ENCODE data around the gene SLC15A3. TPM values are rescaled to one million over a fixed set of nuclear protein-coding genes. Genes with fewer than 3 reads are reported as not detected.

The SLC15A3 gene
- total RNA-seq, 1 experiment from 2014 or later: 5.5 TPM

DNA sequence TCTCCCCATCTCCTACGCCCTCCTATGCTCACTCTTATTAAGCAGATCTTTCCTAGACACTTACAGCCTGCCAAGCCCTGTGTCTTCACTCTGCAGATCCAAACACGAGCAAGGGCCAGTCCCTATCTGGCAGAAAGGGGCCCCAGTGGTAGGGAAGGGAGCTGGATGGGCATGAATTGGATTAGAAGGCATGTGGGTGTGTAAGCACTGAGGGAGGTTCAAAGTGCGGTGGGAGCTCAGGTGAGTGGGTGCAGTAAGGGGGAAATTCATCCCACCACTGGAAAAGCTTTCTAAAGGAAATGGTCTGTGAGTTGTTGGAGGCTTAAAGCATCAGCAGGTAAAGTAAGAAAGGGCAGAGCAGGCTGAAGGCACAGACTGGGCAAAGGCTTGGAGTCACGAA lies 22.2 kb downstream of the SLC15A3 start:
- Histone ChIP-seq H3K27ac (no peak overlapping the region), H3K9me3 (ENCODE audit: insufficient read depth, low read depth) (no peaks in the 10 kb centered on the region), H3F3A (ENCODE audit: insufficient read depth, low read depth) (peaks cover 4% of the 10 kb centered on the region; the same call in 1 of the 2 replicates), H3K79me2 (ENCODE audit: low read depth) (no peaks in the 10 kb centered on the region), H3K4me1 (replicated peaks; ENCODE audit: insufficient read depth) (peaks cover 8% of the 10 kb centered on the region), H3K4me2 (no peak overlapping the region), H3K4me3 (no peak overlapping the region), H3K36me3 (ENCODE audit: low read depth) (no peaks in the 10 kb centered on the region), H3K27me3 (ENCODE audit: insufficient read depth, low read depth) (no peaks in the 10 kb centered on the region), H2AFZ (no peak overlapping the region), H4K20me1 (ENCODE audit: insufficient read depth) (no peaks in the 10 kb centered on the region), H3K9me2 (ENCODE audit: insufficient read depth) (no peaks in the 10 kb centered on the region)
- ChIA-PET CTCF (no interaction called here), POLR2A (ENCODE audit: unreplicated experiment) (interaction anchor here (0.5 kb wide), 1 partner anchor 76 kb away, joined by 3 read pairs; no protein-coding TSS in a partner anchor)
- TF ChIP-seq, protein P1, sequence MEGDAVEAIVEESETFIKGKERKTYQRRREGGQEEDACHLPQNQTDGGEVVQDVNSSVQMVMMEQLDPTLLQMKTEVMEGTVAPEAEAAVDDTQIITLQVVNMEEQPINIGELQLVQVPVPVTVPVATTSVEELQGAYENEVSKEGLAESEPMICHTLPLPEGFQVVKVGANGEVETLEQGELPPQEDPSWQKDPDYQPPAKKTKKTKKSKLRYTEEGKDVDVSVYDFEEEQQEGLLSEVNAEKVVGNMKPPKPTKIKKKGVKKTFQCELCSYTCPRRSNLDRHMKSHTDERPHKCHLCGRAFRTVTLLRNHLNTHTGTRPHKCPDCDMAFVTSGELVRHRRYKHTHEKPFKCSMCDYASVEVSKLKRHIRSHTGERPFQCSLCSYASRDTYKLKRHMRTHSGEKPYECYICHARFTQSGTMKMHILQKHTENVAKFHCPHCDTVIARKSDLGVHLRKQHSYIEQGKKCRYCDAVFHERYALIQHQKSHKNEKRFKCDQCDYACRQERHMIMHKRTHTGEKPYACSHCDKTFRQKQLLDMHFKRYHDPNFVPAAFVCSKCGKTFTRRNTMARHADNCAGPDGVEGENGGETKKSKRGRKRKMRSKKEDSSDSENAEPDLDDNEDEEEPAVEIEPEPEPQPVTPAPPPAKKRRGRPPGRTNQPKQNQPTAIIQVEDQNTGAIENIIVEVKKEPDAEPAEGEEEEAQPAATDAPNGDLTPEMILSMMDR (conservative IDR thresholded peaks at IDR 0.05): no peak
- no peak for TF ChIP-seq EZH2 (IDR thresholded peaks at IDR 0.05; ENCODE audit: low read depth)
- intact Hi-C loops (cut with micrococcal nuclease; ENCODE audit: unreplicated experiment): loop anchor here (10.0 kb wide), 1 partner anchor 935 kb away; no protein-coding TSS in a partner anchor
- DNase-seq: no peak
- BruUV-seq (replicated peaks): no TSS peak

DNA sequence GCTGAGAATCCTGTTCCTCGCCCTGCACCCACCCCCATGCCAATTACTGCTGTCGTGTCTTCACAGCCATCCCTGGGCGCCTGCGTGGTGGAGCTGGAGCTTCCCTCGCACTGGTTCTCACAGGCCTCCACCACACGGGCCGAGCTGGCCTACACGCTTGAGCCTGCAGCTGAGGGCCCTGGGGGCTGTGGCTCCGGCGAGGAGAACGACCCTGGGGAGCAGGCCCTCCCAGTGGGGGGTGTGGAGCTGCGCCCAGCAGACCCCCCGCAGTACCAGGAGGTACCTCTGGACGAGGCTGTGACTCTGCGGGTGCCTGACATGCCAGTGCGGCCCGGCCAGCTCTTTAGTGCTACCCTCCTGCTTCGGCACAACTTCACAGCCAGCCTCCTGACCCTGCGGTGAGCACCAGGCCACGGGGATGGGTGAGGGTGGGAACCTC lies 23.4 kb downstream of the SLC15A3 start:
- Histone ChIP-seq H3F3A (ENCODE audit: insufficient read depth, low read depth) (peaks cover 8% of the 10 kb centered on the region; the same call in 1 of the 2 replicates), H3K4me3 (no peak overlapping the region), H3K27me3 (ENCODE audit: insufficient read depth, low read depth) (no peaks in the 10 kb centered on the region), H3K36me3 (ENCODE audit: low read depth) (no peaks in the 10 kb centered on the region), H3K27ac (no peak overlapping the region), H3K4me1 (replicated peaks; ENCODE audit: insufficient read depth) (peaks cover 11% of the 10 kb centered on the region), H4K20me1 (ENCODE audit: insufficient read depth) (no peaks in the 10 kb centered on the region), H3K9me2 (ENCODE audit: insufficient read depth) (no peaks in the 10 kb centered on the region), H3K79me2 (ENCODE audit: low read depth) (no peaks in the 10 kb centered on the region), H2AFZ (no peak overlapping the region), H3K4me2 (no peak overlapping the region), H3K9me3 (ENCODE audit: insufficient read depth, low read depth) (no peaks in the 10 kb centered on the region)
- TF ChIP-seq EZH2 (IDR thresholded peaks at IDR 0.05; ENCODE audit: low read depth): no peak
- TF ChIP-seq, protein P1 (conservative IDR thresholded peaks at IDR 0.05): no peak
- intact Hi-C loops (cut with micrococcal nuclease; ENCODE audit: unreplicated experiment): loop anchor here (10.0 kb wide), 1 partner anchor 936 kb away; no protein-coding TSS in a partner anchor
- POLR2A ChIA-PET (ENCODE audit: unreplicated experiment): no interaction called here
- CTCF ChIA-PET: no interaction called here
- BruUV-seq (replicated peaks): no TSS peak
- no peak for DNase-seq

DNA sequence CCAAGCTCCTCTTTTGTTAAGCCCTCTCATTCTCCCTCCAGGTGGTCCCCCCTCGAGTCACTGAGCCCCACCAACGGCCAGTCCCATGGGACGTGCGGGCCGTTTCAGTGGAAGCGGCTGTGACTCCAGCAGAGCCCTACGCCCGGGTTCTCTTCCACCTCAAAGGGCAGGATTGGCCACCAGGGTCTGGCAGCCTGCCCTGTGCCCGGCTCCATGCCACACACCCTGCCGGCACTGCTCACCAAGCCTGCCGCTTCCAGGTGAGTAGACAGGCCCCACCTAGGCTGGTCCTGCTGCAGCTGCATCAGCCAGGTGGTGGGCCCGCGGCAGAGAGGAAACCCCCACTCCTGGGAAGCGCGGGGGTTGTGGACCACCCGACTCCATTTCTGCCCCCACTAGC lies 24.4 kb downstream of the SLC15A3 start:
- DNase-seq: no peak
- Histone ChIP-seq H3K27me3 (ENCODE audit: insufficient read depth, low read depth) (no peaks in the 10 kb centered on the region), H3K4me3 (no peak overlapping the region), H2AFZ (no peak overlapping the region), H3K79me2 (ENCODE audit: low read depth) (no peaks in the 10 kb centered on the region), H3K9me3 (ENCODE audit: insufficient read depth, low read depth) (no peaks in the 10 kb centered on the region), H3K4me1 (replicated peaks; ENCODE audit: insufficient read depth) (peaks cover 13% of the 10 kb centered on the region), H3F3A (ENCODE audit: insufficient read depth, low read depth) (peaks cover 12% of the 10 kb centered on the region; the same call in 1 of the 2 replicates), H4K20me1 (ENCODE audit: insufficient read depth) (no peaks in the 10 kb centered on the region), H3K4me2 (no peak overlapping the region), H3K9me2 (ENCODE audit: insufficient read depth) (no peaks in the 10 kb centered on the region), H3K36me3 (ENCODE audit: low read depth) (no peaks in the 10 kb centered on the region), H3K27ac (no peak overlapping the region)
- ChIA-PET POLR2A (ENCODE audit: unreplicated experiment) (no interaction called here), CTCF (no interaction called here)
- no peak for TF ChIP-seq EZH2 (IDR thresholded peaks at IDR 0.05; ENCODE audit: low read depth)
- TF ChIP-seq, protein P1 (conservative IDR thresholded peaks at IDR 0.05): no peak
- intact Hi-C loops (cut with micrococcal nuclease; ENCODE audit: unreplicated experiment): loop anchor here (10.0 kb wide), 1 partner anchor 937 kb away; no protein-coding TSS in a partner anchor
- BruUV-seq (replicated peaks): no TSS peak

Data from PC-9 (cell line).